ELF-1 (cell line): ENCODE results near the gene IQCE.
"Not testable (repeated sequence)": the region's sequence is repeated elsewhere in the genome, so short reads cannot be mapped to it uniquely, and the experiment has no call there.

Experiments
- DNase-seq: peaks from one replicate; pipeline ENCODE4 v3.0.0-alpha.2; 2016; ENCODE audit warnings: low read depth, low spot score

IQCE gene

DNA sequence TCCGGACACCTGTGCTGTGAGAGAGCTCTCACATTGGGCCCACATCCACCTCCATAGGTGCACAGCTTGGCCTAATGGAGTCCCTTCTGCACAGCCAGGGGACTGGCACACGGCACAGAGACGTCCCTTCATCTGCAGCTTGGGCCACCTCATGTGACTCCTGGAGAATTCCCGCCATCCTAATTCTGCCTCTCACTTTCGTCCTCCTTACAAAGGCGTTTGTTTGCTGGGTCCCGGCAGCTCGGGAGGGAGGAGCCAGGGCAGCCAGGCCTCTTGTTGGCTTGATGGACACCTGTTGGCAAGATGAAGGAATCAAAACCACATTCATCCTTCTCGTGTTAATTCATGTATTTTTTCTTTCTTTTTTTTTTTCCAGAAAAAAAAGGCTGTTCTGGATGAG, 42.3 kb downstream of the IQCE start:
- DNase-seq = peak; percentile 31

DNA sequence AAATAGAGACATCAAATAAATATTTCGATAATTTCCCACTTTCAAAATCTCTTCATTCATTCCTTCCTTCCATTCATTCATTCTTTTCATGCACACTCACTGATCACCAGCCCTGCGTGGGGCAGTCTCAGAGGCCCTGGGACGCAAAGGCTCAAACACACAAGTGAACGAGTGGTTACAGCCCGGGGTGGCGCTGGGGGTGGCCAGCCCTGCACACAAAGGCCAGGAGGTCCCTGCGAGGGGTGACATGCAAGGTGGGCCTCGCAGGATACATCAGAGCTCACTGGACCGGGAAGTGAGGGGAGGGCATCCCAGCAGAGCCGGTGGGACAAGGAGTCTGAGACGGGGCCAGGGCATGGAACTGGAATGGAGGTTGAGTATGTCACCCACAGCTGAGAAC, 43.1 kb downstream of the IQCE start:
- DNase-seq = no peak

- DNase-seq = no peak
Observed at GRCh38 chr7:2602406-2603043, 43.7 kb downstream of the IQCE start.

DNA sequence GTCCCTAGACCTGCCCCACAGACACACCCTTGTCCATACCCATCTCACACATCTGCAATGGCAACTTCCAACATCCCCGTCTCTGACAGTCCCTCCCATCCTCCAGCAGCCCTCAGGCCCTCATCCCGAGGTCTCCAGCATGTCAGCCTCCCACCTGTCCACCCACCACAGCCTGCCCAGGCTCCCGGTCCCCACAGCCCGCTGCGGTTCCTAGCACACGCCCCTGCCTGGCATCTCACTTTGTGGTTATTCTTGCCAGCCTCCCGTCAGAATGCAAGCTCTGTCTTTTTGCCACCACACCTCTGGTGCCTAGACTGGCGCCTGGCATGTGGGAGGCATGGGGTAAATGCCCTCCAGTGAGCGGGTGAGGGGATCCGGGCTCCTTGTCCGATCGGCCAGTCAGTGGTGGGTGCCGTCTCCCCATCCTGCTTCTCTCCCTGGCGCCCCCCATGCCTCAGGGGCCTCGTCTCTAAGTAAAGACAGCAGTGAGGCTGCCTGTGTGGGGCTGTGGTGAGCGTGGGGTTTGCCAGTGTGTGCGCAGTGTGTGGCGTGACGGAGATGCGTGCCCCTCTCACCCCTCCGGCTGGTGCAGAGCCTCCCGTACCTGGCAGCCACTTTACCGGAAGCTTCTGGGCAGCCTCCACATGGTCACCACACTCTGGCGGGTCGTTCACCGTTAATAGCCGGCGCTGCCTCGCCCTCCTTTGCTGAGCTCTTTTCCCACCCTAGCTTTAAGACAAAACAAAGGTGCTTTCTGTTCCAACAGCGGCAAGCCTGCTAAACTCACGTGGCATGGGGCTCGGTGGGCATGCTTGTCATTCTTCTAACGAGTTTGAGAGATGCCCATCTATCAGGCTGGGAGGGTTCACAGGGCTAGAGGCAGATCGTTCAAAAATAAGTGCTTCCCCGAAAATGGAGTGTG, 44.5 kb downstream of the IQCE start:
- no peak for DNase-seq

DNA sequence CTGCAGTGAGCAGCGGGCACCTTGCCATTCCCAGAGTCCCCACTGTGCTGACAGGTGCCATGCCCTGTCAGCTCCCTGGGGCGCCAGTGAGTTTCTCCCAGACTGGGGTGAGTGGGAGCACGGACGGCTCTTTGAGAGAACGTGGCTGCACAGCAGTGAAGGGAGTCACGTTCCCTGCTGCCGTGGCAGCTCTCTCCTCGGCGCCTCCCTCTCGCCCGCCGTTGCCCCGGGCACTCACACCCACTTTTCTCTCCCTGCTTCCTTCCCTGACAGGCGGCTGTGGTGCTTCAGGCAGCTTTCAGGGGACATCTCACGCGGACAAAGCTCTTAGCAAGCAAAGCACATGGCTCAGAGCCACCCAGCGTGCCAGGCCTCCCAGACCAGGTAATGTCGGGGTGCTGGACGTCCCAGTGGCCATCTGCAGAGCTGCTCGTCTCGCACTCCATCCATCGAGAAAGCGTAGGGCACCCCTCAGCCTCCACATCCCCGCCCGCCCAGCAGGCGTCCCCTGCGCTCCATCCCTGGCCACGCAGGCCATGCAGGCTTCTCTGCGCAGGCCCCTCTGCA, 45.9 kb downstream of the IQCE start:
- no peak for DNase-seq

DNA sequence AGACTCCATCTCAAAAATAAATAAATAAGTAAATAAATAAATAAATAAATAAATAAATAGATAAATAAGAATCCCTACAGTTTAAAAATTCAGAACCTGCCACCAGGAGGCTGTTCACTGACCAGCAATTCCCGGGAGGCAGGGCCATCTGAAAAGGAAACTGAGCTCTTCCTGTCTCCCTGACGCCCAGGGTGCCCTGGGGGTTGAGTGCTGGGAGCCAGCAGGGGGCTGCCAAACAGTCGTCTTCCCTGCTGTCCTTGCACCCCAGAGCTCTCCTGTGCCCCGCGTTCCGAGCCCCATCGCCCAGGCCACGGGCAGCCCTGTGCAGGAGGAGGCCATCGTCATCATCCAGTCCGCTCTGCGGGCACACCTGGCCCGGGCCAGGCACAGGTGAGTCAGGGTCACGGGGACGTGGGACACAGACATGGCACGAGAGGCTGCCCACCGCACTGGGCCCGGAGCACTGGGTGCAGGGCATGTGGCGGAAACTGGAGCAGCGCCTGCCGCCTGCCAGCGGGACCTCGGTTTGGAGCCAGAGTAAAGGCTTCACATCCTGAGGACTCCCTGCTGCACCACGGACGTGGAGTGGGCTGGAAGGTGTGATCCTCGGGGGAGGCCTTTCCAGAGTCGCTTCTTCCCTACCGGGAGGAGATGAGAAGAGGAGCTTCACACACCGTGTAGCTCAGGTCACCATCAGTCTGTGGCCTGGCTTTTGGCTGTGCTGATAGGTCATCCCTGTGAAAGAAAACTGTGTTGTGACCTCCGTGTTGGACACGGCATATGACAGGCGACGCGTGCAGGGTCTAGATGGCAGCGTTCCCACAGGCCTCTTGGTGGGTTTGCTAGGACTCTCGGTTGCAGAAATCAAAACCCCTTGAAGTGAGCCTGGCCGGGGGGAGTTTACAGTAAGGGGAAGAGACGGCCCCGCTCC, 47.1 kb downstream of the IQCE start:
- DNase-seq = no peak

DNA sequence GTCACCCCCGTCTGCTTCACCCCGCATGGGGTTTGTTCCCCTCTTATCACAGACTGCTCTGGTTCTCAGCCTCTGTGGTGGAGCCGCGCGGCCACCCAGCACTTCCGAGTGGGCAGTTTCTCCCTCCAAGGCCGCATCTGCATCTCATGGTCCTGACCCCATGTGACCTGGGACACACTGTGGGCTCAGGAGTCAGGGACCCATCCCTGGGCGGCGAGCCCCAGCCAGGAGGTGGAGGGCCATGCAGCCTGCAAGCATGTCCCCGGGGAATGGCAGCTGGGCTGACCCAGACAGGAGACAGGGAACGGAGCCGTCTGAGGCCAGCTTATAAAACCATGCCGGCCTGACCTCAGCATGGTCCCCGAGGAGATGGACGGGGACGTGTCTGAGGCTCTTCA, 47.8 kb downstream of the IQCE start:
- no peak for DNase-seq

DNA sequence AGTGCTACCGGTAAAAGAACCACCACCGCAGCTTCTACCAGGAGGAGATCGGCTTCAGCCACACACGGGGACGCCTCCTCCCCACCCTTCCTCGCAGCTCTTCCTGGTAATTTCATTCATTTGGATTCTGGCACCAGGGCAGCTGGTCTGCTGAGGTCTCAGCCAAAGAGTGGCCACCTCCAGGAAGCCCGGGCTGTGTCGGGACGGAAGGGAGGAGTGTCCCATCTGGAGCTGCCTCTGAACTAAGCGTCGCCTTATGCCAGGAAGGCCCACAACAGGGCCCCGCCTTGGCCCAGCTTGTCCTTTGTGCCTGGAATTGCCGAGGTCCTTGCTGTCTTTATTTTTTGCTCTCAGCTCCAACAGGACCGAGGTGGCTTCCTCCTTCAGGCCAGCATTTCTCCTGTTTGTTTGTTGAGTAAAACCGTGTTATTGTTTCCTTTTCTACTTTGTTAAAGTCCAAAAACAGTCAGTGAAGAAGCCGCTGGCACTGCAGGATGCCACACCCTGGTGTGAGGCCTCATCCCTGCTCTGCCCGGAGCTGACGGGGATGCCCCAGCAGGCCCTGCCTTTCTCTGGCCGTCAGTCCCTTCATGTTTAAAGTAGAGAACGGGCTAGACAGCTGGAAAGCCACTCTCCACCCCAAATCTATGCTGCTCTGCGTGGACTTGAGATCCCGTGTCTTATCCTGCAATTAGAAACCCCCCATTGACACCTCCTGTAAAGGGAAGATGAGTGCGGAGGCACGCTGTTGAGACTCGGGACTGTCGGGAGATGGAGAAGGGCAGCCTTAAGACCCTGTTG, 48.5 kb downstream of the IQCE start:
- no peak for DNase-seq

- no peak for DNase-seq
Observed at GRCh38 chr7:2607923-2608904, 49.4 kb downstream of the IQCE start.

DNA sequence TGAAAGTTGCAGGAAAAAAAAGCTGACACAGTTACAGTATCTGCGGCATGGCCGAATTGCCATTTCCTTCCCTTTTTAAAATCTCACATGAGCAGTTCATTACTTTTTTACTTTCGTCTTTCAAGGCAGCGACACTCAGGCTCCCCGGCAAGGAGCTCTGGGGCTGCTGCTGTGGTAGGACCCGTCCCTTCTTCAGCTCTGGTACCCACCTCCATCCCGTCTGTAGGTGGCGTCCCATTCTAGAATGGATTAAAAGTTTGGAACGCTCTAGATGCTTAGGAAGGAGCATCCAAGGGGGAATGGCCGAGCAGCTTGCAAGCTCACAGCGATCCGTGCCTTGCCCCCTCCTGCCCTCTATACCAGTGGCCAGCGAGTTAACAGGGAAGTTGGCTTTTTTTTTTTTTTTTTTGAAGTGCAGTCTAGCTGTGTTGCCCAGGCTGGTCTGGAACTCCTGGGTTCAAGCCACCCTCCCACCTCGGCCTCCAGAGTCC, 50.2 kb downstream of the IQCE start:
- peak; percentile 74 for DNase-seq

DNA sequence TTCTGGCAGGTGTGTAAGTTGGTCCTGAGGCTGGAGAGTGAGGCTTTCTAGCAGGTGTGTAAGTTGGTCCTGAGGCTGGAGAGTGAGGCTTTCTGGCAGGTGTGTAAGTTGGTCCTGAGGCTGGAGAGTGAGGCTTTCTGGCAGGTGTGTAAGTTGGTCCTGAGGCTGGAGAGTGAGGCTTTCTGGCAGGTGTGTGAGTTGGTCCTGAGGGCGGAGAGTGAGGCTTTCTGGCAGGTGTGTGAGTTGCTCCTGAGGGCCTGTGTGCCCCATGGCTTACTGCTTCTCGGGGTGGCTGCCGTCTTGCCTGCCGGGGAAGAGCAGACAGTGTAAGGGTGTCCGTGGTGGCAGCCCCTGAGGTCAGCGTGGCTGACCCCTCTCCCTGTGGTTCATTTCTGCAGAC, 50.9 kb downstream of the IQCE start:
- not testable (repeated sequence) for DNase-seq

GRCh38 chr7:2610466-2610865, 51.7 kb downstream of the IQCE start:
- DNase-seq = no peak

- DNase-seq = peak; percentile 30
Observed at GRCh38 chr7:2610898-2611297, 52.1 kb downstream of the IQCE start.

- DNase-seq = peak; percentile 23
Observed at GRCh38 chr7:2611401-2611800, 52.6 kb downstream of the IQCE start.

- no peak for DNase-seq
Observed at GRCh38 chr7:2611922-2612321, 53.1 kb downstream of the IQCE start.

GRCh38 chr7:2612445-2613097, 53.8 kb downstream of the IQCE start:
- DNase-seq = peak; percentile 57

DNA sequence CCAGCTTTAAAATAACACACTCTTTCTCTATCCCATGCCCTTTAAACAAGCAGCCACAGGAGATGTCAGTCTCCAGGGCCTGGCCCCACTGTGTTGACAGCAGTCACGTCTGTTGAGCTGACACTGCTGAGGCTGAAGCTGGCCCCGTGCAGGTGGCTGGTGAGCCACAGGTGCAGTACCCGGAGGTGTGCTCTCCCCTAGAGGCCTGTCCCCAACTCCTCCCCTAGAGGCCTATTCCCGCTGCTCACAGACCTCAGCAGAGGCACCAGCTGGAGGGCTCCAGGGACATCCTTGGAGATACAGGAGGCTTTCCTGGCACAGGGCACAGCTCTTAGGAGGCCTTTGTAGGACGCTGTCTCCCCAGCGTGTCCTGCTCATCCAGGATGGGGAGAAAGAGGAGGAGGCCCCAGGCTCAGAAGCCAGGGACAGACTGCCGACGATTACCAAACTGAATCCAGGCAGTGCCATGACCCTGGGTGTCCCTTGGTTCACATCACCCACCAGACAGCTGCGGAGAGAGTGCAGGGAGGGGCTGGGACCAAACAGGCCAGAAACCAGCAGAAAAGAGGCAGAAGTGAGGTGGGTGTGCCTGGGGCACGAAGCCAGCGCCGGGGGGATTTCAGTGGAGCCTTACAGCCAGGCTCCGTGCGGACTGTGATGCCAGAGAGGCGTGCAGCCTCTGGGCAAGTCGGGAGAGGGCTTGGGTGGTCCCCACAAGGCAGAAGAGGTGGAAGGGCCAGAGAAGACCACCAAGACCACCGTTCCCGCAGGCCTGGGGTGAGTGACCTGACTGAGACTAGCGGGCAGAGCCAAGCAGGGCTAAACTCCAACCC, 54.5 kb downstream of the IQCE start:
- no peak for DNase-seq
